Thyroid gland (tissue), 4 donors: ENCODE data around the gene PRX. TPM values are rescaled to one million over a fixed set of nuclear protein-coding genes. Genes with fewer than 3 reads are reported as not detected.
"Not testable (repeated sequence)": the region's sequence is repeated elsewhere in the genome, so short reads cannot be mapped to it uniquely, and the experiment has no call there.

ENCODE experiments used
- DNase-seq, 2 donors: peaks; one replicate each; pipeline ENCODE4 v3.0.0-alpha.2; 2019
- H3K27ac ChIP-seq, 3 donors: fragments of 200-600 bp; sonication (generic); 1 replicate in 2 of 3; 2 replicates in 1 of 3; pipeline ENCODE4 v1.5.1; 2016 to 2019; ENCODE audit warnings: mild to moderate bottlenecking in 1 of 3, moderate library complexity in 1 of 3
- H3K27me3 ChIP-seq: fragments of 200-600 bp; sonication (generic); one replicate; pipeline ENCODE4 v1.5.1; 2019
- H3K36me3 ChIP-seq, 2 donors: fragments of 200-600 bp; sonication (generic); one replicate each; pipeline ENCODE4 v1.5.1; 2016 to 2019
- H3K4me1 ChIP-seq, 2 donors: fragments of 200-600 bp; sonication (generic); one replicate each; pipeline ENCODE4 v1.5.1; 2017 to 2019
- H3K4me3 ChIP-seq, 3 donors: fragments of 200-600 bp; sonication (generic); replicated peaks in 1 of 3; 1 replicate in 2 of 3; 2 replicates in 1 of 3; pipeline ENCODE4 v1.5.1; 2016; ENCODE audit warnings: mild to moderate bottlenecking in 1 of 3
- H3K9me3 ChIP-seq: fragments of 200-600 bp; sonication (generic); one replicate; pipeline ENCODE4 v1.5.1; 2017
- CTCF ChIP-seq, 6 experiments: fragments of 200-600 bp in 3 of 6; fragments of 450-650 bp in 3 of 6; sonication (generic) in 3 of 6; IDR thresholded peaks; one replicate each; pipeline ENCODE4 v1.5.1; 2016 to 2019; ENCODE audit warnings: antibody characterized with exemption in 6 of 6, mild to moderate bottlenecking in 2 of 6, inconsistent platforms in 1 of 6, moderate library complexity in 1 of 6
- POLR2A ChIP-seq, 2 donors: fragments of 450-650 bp; IDR thresholded peaks; one replicate each; pipeline ENCODE4 v1.6.1; 2017; ENCODE audit warnings: antibody characterized with exemption in 2 of 2, mild to moderate bottlenecking in 2 of 2, moderate library complexity in 1 of 2
- WGBS, 2 donors: methylation state at CpG; one replicate each; pipeline ENCODE4 v1.1.5; 2017; 5-methylcytosine and 5-hydroxymethylcytosine counted together
- intact Hi-C: fragments of 100-400 bp; cut with DNase I; formaldehyde crosslinking; loops from one replicate; pipeline ENCODE4 v1.15.1; 2023
- total RNA-seq, 4 donors: library from RNA; depleted of rRNA; stranded (reverse); fragments of >200 nt; gene quantifications; one replicate each; pipeline ENCODE4 v1.2.3, GENCODE V29; 2016

The PRX gene
- total RNA-seq, 4 donors from 2014 or later, result 7.3 to 27.5 (median 10.3) TPM

GRCh38 chr19:40410030-40410389, 3.2 kb downstream of the PRX start:
- no peak for DNase-seq
- no peaks in the 10 kb centered on the region for H3K9me3 ChIP-seq
- H3K27me3 ChIP-seq, result no peaks in the 10 kb centered on the region
- 83 to 88% methylated on average over 9 of the region's 9 CpGs for WGBS, 2 donors
- TF ChIP-seq POLR2A (IDR thresholded peaks at IDR 0.05) (no peak), CTCF (IDR thresholded peaks at IDR 0.05) (no peak)
- H3K4me3 ChIP-seq, result no peak overlapping the region
- intact Hi-C loops, result no loop called here
- H3K4me1 ChIP-seq, result peaks cover 21 to 28% of the 10 kb centered on the region in 2 donors
- H3K27ac ChIP-seq, result peak overlapping the region in 1 of 3 donors; percentile 81
- no peaks in the 10 kb centered on the region for H3K36me3 ChIP-seq

GRCh38 chr19:40408598-40408925, 4.6 kb downstream of the PRX start:
- H3K27me3 ChIP-seq, H3K27ac ChIP-seq, H3K9me3 ChIP-seq, H3K4me3 ChIP-seq, H3K36me3 ChIP-seq, DNase-seq: not testable (repeated sequence)
- intact Hi-C loops, result loop anchor here (5.0 kb wide), 1 partner anchor 56 kb away; no protein-coding TSS in a partner anchor
- peaks cover 16 to 22% of the 10 kb centered on the region in 2 donors for H3K4me1 ChIP-seq
- 84 to 100% methylated on average over 2 to 5 of the region's 8 CpGs for WGBS, 2 donors

- no peak for DNase-seq
- H3K27ac ChIP-seq, result no peak overlapping the region
- H3K4me3 ChIP-seq, result no peak overlapping the region
- intact Hi-C loops, result loop anchor here (5.0 kb wide), 1 partner anchor 56 kb away; no protein-coding TSS in a partner anchor
- H3K4me1 ChIP-seq, result peaks cover 16 to 28% of the 10 kb centered on the region in 2 donors
- TF ChIP-seq POLR2A (IDR thresholded peaks at IDR 0.05), result no peak
- no peak for TF ChIP-seq CTCF (IDR thresholded peaks at IDR 0.05)
- no peaks in the 10 kb centered on the region for H3K36me3 ChIP-seq
- 71 to 76% methylated on average over 17 to 21 of the region's 22 CpGs for WGBS, 2 donors
- no peaks in the 10 kb centered on the region for H3K27me3 ChIP-seq
- no peaks in the 10 kb centered on the region for H3K9me3 ChIP-seq
Measured at GRCh38 chr19:40407714-40408597, 5.2 kb downstream of the PRX start.

DNA sequence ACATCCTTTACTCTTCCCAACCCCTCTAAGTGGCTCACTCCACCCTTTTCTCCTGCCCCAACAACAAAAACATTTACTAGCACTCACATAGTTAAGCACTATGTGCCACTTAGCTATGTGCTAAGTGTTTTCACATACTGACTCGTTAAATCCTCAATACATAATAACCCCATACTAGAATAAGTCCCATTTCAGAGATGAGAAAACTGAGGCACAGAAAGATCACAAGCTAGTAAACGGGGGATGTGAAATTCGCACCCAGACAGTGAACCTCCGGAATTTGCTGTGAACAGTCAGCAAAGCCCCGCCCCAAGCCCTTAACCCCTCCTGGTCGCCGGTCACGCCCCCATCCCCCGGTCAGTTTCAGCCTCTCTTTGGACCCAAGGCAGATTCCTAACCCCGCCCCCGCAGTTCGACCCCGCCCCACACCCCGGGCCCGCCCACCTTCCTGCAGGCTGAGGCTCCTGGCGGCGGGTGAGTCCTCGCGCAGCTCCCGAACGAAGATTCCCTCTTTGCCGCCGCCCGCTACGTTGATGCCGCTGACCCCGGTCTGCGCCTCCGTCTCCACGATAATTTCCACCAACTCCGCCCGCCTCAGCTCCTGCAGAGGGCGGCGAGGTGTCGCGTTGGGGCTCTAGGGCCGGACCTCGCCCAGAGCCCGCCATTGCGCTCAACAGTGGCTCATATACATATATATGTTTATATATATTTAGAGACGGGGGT, 9.8 kb downstream of the PRX start:
- H3K9me3 ChIP-seq, result no peaks in the 10 kb centered on the region
- H3K27ac ChIP-seq, result peak overlapping the region; percentile 63 to 89 (median 63)
- no peaks in the 10 kb centered on the region for H3K36me3 ChIP-seq
- peak overlapping the region in 2 of 3 donors; percentile 11 to 53 for H3K4me3 ChIP-seq
- peak; percentile 90 to 92 for DNase-seq
- TF ChIP-seq POLR2A (IDR thresholded peaks at IDR 0.05) (no peak), CTCF (IDR thresholded peaks at IDR 0.05) (peak in 1 of 6 experiments; percentile 23)
- 1 to 2% methylated on average over 23 to 27 of the region's 41 CpGs for WGBS, 2 donors
- peaks cover 4 to 8% of the 10 kb centered on the region in 2 donors for H3K4me1 ChIP-seq
- no peaks in the 10 kb centered on the region for H3K27me3 ChIP-seq
- intact Hi-C loops, result no loop called here

DNA sequence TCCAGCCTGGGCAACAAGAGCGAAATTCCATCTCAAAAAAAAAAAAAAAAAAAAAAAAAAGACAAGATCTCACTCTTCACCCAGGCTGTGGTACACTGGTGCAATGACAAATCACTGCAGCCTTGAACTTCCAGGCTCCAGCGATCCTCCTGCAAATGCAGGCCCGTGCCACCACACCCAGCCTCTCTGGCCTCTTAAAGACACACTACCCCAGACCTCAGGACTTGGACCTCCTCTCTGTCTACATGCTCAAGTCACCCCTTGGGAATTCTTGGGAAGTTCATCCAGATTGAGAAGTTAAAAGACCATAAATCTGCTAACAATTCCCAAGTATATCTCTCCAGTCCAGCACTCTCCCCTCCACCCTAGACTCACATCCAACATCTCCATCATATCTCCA, 12.6 kb downstream of the PRX start:
- Histone ChIP-seq H3K27me3 (no peaks in the 10 kb centered on the region), H3K36me3 (peaks cover 0 to 4% of the 10 kb centered on the region in 2 donors), H3K27ac (no peak overlapping the region), H3K9me3 (no peaks in the 10 kb centered on the region), H3K4me1 (peaks cover 4 to 8% of the 10 kb centered on the region in 2 donors), H3K4me3 (no peak overlapping the region)
- DNase-seq, result no peak
- intact Hi-C loops, result no loop called here
- WGBS, 2 donors, result 60 to 73% methylated on average over 3 of the region's 3 CpGs
- no peak for TF ChIP-seq POLR2A (IDR thresholded peaks at IDR 0.05)
- TF ChIP-seq CTCF (IDR thresholded peaks at IDR 0.05), result no peak
